ENCODE data around the gene BRF1.
A peak's percentile ranks its signal among the peaks of the same experiment; 100 is the strongest.
"Not testable (repeated sequence)": the region's sequence is repeated elsewhere in the genome, so short reads cannot be mapped to it uniquely, and the experiment has no call there.

BRF1 gene

DNA sequence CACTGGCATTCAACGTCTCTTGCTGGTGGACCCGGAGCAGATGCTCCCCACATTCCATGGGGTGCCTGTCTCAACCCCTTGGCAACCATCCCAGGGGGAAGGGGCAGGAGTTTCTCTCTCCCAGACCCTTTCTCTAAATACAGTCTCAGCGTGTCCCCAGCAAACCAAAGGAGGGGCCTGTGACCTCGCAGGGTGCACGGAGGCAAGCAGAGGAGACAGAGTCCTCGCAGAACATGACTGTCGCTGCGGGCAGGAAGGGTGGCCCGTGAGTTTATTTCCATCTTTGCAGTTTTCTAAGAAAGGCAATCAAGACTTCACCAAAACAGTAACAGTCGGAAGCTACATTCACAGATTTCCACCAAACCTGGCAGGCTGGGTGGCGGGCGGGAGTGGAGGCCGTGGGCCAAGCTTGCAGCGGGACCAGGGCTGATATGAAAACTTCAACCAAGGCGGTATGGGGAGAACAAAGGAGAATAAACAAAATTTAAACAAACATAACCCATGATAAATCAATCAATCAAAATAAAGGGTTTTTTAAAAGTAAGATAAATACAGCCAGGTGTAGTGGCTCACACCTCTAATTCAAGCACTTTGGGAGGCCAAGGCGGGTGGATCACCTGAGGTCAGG lies 18.6 kb downstream of the BRF1 start:
- H3K9ac ChIP-seq = peak overlapping the region; percentile 59

GRCh38 chr14:105281371-105282097 lies 19.3 kb downstream of the BRF1 start:
- Histone ChIP-seq H3K4me2 (peak overlapping the region; percentile 88), H4K20me1 (peaks cover 73% of the 10 kb centered on the region), H3K36me3 (peaks cover 26% of the 10 kb centered on the region), H3K4me1 (peaks cover 92% of the 10 kb centered on the region), H3K27me3 (no peaks in the 10 kb centered on the region), H3K9ac (peak overlapping the region; percentile 59; the same call in 1 of the 2 replicates), H3K4me3 (no peak overlapping the region), H3K9me3 (no peaks in the 10 kb centered on the region), H3K27ac (peak overlapping the region; percentile 48; the same call in 1 of the 2 replicates)
- no peak for TF ChIP-seq Cebpa-rat (IDR thresholded peaks at IDR 0.05)

More for the DNA sequence above, 18.6 kb downstream of the BRF1 start:
- H3K4me2 ChIP-seq = peak overlapping the region; percentile 88
- peaks cover 26% of the 10 kb centered on the region for H3K36me3 ChIP-seq
- H3K9me3 ChIP-seq = no peaks in the 10 kb centered on the region
- peak overlapping the region; percentile 84 for H3K27ac ChIP-seq
- peaks cover 80% of the 10 kb centered on the region for H4K20me1 ChIP-seq
- TF ChIP-seq Cebpa-rat (IDR thresholded peaks at IDR 0.05) = no peak
- no peak overlapping the region for H3K4me3 ChIP-seq
- H3K4me1 ChIP-seq = peaks cover 99% of the 10 kb centered on the region
- H3K27me3 ChIP-seq = no peaks in the 10 kb centered on the region

DNA sequence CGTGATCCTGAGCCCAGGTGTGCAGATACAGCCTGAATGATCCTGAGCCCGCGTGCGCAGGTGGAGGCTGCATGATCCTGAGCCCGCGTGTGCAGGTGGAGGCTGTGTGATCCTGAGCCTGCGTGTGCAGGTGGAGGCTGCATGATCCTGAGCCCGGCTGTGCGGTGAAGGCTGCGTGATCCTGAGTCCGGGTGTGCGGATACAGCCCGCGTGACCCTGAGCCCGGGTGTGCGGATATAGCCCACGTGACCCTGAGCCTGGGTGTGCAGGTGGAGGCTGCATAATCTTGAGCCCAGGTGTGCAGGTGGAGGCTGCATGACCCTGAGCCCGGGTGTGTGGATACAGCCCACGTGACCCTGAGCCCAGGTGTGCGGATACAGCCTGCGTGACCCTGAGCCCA lies 20.3 kb downstream of the BRF1 start:
- no peak for TF ChIP-seq Cebpa-rat (IDR thresholded peaks at IDR 0.05)
- Histone ChIP-seq H3K4me2 (peak overlapping the region; percentile 88; the same call in 1 of the 2 replicates), H3K4me3 (no peak overlapping the region), H3K27ac (no peak overlapping the region; the same call in 1 of the 2 replicates), H3K27me3 (no peaks in the 10 kb centered on the region), H4K20me1 (peaks cover 68% of the 10 kb centered on the region), H3K4me1 (peaks cover 86% of the 10 kb centered on the region), H3K9me3 (no peaks in the 10 kb centered on the region), H3K36me3 (peaks cover 22% of the 10 kb centered on the region), H3K9ac (no peak overlapping the region)

DNA sequence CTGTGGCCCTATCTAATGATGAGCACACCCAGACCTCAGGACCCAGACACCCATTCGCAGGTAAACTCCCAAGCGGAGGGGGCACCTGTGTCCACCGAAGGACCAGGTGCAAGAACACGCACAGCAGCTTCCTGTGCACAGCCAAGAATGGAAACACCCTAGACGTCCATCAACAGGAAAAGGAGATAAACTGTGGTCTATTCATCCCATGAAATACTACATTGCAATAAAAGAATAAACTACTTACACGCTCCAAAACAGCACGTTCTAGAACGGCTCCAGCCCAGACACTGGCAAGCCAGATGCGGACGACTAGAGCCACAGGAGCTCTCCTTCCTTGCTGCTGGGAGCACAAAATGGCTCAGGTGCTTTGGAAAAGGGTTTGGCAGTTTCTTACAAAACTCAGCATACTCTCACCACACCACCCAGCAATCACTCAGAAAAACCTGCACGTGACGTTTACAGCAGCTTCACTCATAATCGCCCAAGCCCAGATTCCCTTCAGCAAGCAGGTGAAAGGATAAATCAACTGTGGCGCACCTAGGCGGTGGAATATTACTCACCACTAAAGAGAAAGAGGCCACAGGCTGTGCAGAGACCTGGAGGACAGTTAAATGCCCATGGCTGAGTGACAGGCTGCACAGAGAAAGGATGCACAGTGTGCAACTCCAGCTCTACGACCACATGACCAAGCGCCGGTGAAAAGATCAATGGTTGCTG lies 21.0 kb downstream of the BRF1 start:
- no peaks in the 10 kb centered on the region for H3K9me3 ChIP-seq
- no peak overlapping the region for H3K9ac ChIP-seq
- TF ChIP-seq Cebpa-rat (IDR thresholded peaks at IDR 0.05) = no peak
- H3K4me3 ChIP-seq = no peak overlapping the region
- peak overlapping the region; percentile 88 for H3K4me2 ChIP-seq
- peaks cover 75% of the 10 kb centered on the region for H4K20me1 ChIP-seq
- no peaks in the 10 kb centered on the region for H3K27me3 ChIP-seq
- no peak overlapping the region for H3K27ac ChIP-seq
- peaks cover 22% of the 10 kb centered on the region for H3K36me3 ChIP-seq
- H3K4me1 ChIP-seq = peaks cover 86% of the 10 kb centered on the region

GRCh38 chr14:105277448-105277847 lies 23.4 kb downstream of the BRF1 start:
- H3K4me1 ChIP-seq = peaks cover 86% of the 10 kb centered on the region

DNA sequence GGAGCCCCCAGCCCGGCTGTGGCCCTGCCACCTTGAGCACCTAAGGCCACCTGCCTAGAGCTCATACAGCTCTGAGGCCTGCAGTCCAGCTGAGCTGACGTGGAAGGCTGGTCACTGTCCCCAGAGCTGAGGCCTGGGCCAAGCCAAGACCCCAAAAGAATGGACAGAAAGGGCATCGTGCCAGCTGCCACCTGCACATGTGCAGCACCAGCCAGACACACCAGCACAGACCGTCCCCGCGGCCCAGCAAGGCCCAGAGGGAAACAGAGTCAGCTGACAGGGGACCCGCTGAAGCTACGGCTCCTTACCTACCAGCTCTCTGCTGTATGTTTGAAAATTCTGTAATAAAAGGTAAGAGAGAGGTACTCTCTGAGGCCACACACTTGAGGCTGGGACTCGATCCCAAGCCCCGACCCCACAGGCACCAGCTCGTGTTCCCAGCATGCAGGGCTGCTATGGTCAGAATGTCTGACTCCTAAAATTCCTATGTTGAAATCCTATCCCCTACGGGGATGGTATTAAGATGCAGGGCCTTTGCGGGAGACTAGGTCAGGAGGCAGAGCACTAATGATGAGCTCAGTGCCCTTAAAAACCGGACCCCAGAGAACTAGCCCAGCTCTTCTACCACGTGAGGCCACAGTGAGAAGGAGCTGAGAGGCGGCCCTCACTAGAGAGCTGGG lies 25.4 kb downstream of the BRF1 start:
- H3K36me3 ChIP-seq = peaks cover 25% of the 10 kb centered on the region

More at GRCh38 chr14:105277448-105277847, 23.4 kb downstream of the BRF1 start:
- peak overlapping the region; percentile 60 for H3K4me2 ChIP-seq
- not testable (repeated sequence) for H3K9me3 ChIP-seq, H3K27me3 ChIP-seq, H3K4me3 ChIP-seq
- H3K9ac ChIP-seq = peak overlapping the region; percentile 48; the same call in 1 of the 2 replicates
- H4K20me1 ChIP-seq = peaks cover 74% of the 10 kb centered on the region
- H3K36me3 ChIP-seq = peaks cover 28% of the 10 kb centered on the region
- peak overlapping the region; percentile 64 for H3K27ac ChIP-seq

GRCh38 chr14:105274637-105275036 lies 26.2 kb downstream of the BRF1 start:
- peak overlapping the region; percentile 50; the same call in 1 of the 2 replicates for H3K27ac ChIP-seq
- TF ChIP-seq Cebpa-rat (IDR thresholded peaks at IDR 0.05) = no peak

More for the DNA sequence above, 25.4 kb downstream of the BRF1 start:
- peak overlapping the region; percentile 50 for H3K27ac ChIP-seq
- H3K4me3 ChIP-seq = no peak overlapping the region
- H3K9ac ChIP-seq = peak overlapping the region; percentile 34; the same call in 1 of the 2 replicates
- H3K4me2 ChIP-seq = peak overlapping the region; percentile 71
- H4K20me1 ChIP-seq = peaks cover 75% of the 10 kb centered on the region
- no peaks in the 10 kb centered on the region for H3K27me3 ChIP-seq
- H3K9me3 ChIP-seq = no peaks in the 10 kb centered on the region
- peaks cover 86% of the 10 kb centered on the region for H3K4me1 ChIP-seq
- TF ChIP-seq Cebpa-rat (IDR thresholded peaks at IDR 0.05) = no peak

DNA sequence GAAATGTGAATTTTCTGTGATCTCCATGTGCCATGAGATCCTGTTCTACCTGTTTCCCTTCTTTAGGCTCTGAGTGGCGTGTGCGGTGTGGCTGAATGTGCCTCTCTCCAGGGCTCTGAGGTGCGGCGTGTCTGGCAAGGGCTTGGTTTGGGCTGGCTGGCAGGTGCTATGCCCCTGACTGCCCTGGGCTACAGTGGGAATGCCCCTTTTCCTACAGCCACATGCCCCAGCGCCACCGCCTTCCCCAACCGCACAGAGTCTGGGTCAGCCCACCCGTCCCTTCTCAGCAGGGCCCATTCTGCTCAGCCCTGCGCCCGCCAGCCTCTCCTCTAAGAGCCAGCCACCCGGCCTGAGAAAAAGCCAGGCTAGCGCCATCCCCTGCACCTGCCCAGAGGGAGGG lies 27.7 kb downstream of the BRF1 start:
- H3K4me3 ChIP-seq = no peak overlapping the region
- H3K9me3 ChIP-seq = no peaks in the 10 kb centered on the region
- peaks cover 73% of the 10 kb centered on the region for H4K20me1 ChIP-seq
- H3K27ac ChIP-seq = peak overlapping the region; percentile 62
- peaks cover 24% of the 10 kb centered on the region for H3K36me3 ChIP-seq
- peak overlapping the region; percentile 71 for H3K4me2 ChIP-seq
- H3K4me1 ChIP-seq = peaks cover 86% of the 10 kb centered on the region
- no peak overlapping the region; the same call in 1 of the 2 replicates for H3K9ac ChIP-seq
- no peak for TF ChIP-seq Cebpa-rat (IDR thresholded peaks at IDR 0.05)
- no peaks in the 10 kb centered on the region for H3K27me3 ChIP-seq

More at GRCh38 chr14:105274637-105275036, 26.2 kb downstream of the BRF1 start:
- H3K4me2 ChIP-seq = peak overlapping the region; percentile 71
- H3K4me1 ChIP-seq = peaks cover 86% of the 10 kb centered on the region
- H3K9ac ChIP-seq = 0 out of 2 replicates have a peak overlapping the region, but pooled peaks have one; percentile 34
- no peaks in the 10 kb centered on the region for H3K9me3 ChIP-seq
- no peak overlapping the region for H3K4me3 ChIP-seq
- peaks cover 17% of the 10 kb centered on the region; the same call in 1 of the 2 replicates for H3K36me3 ChIP-seq
- H3K27me3 ChIP-seq = no peaks in the 10 kb centered on the region
- H4K20me1 ChIP-seq = peaks cover 71% of the 10 kb centered on the region

DNA sequence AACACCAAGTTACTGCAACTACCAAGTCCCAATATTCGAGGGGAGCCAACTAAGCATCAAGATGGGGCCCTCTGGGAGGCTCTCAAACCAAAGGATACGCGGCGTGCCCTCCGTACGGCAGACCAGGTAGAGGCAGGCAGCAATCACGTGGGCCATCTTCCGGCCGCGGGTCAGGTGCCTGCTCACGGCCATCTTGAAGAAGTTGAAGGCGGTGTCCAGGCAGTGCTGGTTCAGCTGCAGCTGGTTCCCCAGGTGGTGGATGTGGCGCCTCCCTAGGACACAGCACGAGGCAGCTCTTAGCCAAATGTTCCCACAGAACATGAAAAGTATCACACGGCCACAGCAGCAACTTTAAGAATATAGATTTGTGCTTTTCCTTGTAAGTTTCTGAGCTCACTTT lies 28.2 kb downstream of the BRF1 start:
- no peak for TF ChIP-seq Cebpa-rat (IDR thresholded peaks at IDR 0.05)
- Histone ChIP-seq H3K4me2 (peak overlapping the region; percentile 71), H3K4me1 (peaks cover 86% of the 10 kb centered on the region), H3K9me3 (no peaks in the 10 kb centered on the region), H3K27me3 (no peaks in the 10 kb centered on the region), H4K20me1 (peaks cover 73% of the 10 kb centered on the region), H3K9ac (no peak overlapping the region; the same call in 1 of the 2 replicates), H3K4me3 (no peak overlapping the region), H3K36me3 (peaks cover 28% of the 10 kb centered on the region), H3K27ac (peak overlapping the region; percentile 62; the same call in 1 of the 2 replicates)

Measured in BLaER1 (cell line).